NCI-H187 treated with DMSO at 0.1 percent for 48 hours (cell line): Measurements from ENCODE around the gene PPM1H.
"Not testable (repeated sequence)": the region's sequence is repeated elsewhere in the genome, so short reads cannot be mapped to it uniquely, and the experiment has no call there.

ENCODE experiments used
- DNase-seq: peaks from one replicate; lab custom pipeline; 2025; lab: John Stamatoyannopoulos, UW

The PPM1H gene

GRCh38 chr12:62766496-62766895, 168.5 kb downstream of the PPM1H start:
- no peak for DNase-seq

GRCh38 chr12:62763861-62764645, 170.9 kb downstream of the PPM1H start:
- no peak for DNase-seq

GRCh38 chr12:62763312-62763711, 171.6 kb downstream of the PPM1H start:
- DNase-seq = no peak

DNA sequence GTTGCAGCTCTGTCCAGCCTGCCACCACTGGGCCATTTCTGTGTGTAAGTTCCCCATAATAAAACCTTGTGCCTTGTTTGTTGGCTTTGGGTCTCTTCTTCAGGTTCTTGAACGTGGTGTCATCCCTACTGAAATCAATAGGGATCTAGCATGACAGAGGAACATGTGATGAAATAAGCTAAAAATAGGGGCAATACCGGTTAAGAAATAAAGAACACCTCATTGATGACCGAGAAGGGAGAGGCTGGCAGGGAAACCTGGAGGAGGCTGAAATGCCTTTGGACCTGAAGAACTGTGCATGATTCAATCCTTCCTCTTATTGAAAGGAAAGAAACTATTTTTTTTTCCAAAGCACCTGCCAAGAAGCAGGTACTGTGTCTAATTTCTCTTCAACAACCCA, 172.3 kb downstream of the PPM1H start:
- DNase-seq = no peak

DNA sequence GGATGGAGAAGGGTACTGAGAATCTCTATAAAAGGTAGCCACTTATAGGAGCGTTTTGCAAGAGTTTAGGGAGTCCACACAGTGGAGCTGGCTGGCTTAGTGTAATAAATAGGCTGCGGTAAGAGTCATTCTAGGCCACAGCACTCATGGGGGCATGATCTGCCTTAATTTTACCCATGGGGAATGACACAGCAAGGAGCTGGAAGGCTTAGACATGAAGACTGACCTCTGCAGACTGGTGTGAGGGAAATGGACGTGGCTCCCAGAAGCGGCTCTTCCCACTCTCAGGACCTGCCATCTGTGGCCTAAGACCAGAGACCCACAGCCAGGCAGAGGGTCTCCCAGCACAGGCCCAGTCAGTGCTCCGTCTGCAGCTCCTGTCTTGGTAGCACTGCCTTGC, 173.3 kb downstream of the PPM1H start:
- DNase-seq = no peak

DNA sequence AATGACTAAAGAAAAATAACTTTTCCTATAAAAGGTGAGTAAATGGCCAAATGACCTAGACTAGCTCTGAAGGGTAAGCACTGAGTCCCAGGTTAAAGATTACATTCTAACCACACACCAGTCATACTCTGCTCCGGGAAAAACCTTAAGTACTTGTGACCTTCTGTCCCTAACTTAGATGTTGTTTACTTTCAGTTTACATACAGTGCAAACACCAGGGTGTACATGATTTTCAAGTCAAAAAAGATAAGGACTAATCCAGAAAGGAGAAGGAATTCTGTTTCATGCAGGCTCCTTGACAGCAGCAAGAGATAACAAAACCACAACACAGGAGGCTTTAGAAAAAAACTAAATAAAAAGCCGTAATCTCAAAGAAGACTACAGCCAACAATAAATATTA, 174.2 kb downstream of the PPM1H start:
- no peak for DNase-seq

DNA sequence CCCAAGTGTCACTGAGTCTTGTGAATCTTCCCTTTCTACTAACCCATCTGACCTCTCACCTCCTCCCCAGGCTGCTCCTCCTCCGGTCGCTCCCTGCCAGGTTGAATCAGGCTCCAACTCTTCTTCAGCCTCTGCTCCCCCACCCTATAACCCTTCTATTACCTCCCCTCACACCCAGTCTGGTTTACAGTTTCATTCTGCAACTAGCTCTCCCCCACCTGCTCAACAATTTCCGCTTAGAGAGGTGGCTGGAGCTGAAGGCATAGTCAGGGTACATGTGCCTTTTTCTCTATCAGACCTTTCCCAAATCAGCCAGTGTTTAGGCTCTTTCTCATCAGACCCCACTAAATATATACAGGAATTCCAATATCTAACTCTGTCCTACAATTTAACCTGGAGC, 174.6 kb downstream of the PPM1H start:
- not testable (repeated sequence) for DNase-seq

GRCh38 chr12:62758216-62758615, 176.7 kb downstream of the PPM1H start:
- no peak for DNase-seq

GRCh38 chr12:62757048-62757447, 177.9 kb downstream of the PPM1H start:
- DNase-seq = no peak

DNA sequence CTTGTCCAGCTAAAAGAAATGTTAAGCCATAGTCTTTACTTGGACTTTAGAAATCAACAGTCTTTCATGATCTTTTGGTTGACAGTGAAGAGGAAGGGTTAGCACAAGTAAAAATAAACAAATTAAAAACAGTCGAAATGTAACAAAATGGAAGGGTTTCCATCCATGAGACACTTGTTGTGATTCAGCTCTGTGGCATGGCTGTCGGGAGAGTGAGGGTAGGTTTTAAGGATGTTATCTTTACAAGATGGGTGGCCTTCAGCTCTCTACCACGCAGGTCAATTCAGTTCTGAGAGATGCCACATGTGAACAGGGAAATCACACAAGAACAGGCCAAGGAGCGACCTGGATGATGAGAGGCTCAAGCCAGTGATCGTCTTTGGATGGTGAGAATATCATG, 180.2 kb downstream of the PPM1H start:
- DNase-seq = no peak

DNA sequence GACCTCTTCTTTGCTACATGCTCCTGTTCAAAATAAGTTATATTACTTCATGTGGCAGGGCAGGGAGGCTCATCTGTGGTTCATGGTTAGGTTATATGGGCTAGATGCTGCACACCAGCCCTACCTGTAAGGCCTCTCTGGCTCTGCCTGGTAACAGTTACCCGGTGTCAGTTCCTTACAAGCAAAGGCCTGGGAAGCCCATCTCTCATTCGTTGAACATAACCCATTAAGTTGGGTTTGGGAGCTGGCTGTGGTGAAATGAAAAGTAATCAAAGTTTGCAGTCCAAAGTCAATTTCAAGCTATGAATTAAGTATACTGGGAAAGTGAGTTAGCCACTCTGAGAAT, 183.2 kb downstream of the PPM1H start:
- DNase-seq = no peak

- DNase-seq = no peak
Measured at GRCh38 chr12:62750941-62751809, 183.8 kb downstream of the PPM1H start.

- no peak for DNase-seq
Measured at GRCh38 chr12:62749586-62749985, 185.4 kb downstream of the PPM1H start.

GRCh38 chr12:62748941-62749468, 185.9 kb downstream of the PPM1H start:
- no peak for DNase-seq

- DNase-seq = no peak
Measured at GRCh38 chr12:62744551-62744950, 190.4 kb downstream of the PPM1H start.

- no peak for DNase-seq
Measured at GRCh38 chr12:62739266-62740015, 195.5 kb downstream of the PPM1H start.

GRCh38 chr12:62738616-62739015, 196.3 kb downstream of the PPM1H start:
- DNase-seq = no peak

- DNase-seq = no peak
Measured at GRCh38 chr12:62738105-62738504, 196.8 kb downstream of the PPM1H start.

GRCh38 chr12:62737615-62738014, 197.3 kb downstream of the PPM1H start:
- no peak for DNase-seq

DNA sequence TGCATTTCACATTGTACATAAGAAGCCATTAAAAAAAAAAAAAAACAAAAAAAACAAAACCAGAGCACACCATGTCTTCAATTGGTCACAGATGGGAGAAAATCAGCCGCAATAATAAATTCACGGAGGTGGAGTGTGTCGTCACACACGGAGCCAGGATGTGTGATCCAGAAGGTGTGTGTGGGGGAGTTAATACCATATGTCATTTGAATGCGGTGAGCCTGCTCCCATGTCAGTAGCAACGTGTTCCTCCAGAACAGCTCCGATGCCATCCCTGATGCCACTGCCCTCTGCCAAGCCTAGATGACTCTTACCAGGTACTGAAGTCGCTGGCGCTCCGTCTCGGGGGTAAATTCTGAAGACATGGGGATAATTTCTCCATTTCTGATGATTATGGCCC, 197.8 kb downstream of the PPM1H start:
- DNase-seq = no peak

- DNase-seq = no peak
Measured at GRCh38 chr12:62736596-62736995, 198.4 kb downstream of the PPM1H start.

DNA sequence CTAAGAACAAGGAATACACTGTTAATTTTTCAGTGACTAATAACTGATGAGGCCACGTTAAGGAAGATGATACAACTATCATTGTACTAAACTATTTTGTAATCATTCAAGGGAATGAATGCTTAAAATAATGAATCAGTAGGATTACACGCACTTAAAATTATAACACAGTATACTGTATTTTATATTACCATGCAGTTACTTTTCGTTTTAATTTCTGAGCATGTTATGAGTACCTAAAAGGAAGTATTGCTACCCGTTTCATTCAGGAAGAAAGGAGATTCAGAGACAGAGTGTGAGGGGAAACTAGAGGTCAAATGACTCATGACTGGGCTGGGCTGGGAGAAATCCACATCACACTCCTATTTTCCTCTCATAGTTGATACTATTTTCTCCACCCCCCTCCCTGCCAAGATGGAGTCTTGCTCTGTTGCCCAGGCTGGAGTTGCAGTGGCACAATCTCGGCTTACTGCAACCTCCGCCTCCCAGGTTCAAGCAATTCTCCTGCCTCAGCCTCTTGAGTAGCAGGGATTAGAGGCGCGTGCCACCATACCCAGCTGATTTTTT, 202.0 kb downstream of the PPM1H start:
- DNase-seq = no peak
